SU-DHL-6 (cell line): ENCODE results near the gene MUC3A.
"Not testable (repeated sequence)": the region's sequence is repeated elsewhere in the genome, so short reads cannot be mapped to it uniquely, and the experiment has no call there.

ENCODE experiments used
- CTCF ChIP-seq: fragments of 200-600 bp; sonication (generic); IDR thresholded peaks from one replicate; pipeline ENCODE4 v1.5.1; 2017; ENCODE audit warnings: antibody characterized with exemption, mild to moderate bottlenecking, low read length, moderate library complexity; ENCODE audit not compliant: insufficient read depth, poor library complexity, severe bottlenecking
- EZH2phosphoT487 ChIP-seq: fragments of 200-600 bp; sonication (generic), shearing (Covaris generic); conservative IDR thresholded peaks from 2 replicates; pipeline ENCODE4 v1.6.1; 2018; ENCODE audit warnings: mild to moderate bottlenecking, antibody characterized with exemption, low read length, moderate library complexity, mixed read lengths

- TF ChIP-seq CTCF, EZH2phosphoT487: not testable (repeated sequence)
Observed at GRCh38 chr7:100999334-100999733, 50.0 kb downstream of the MUC3A start.
